Right kidney (tissue), 9 donors: ENCODE data around the gene SZT2.
A peak's percentile ranks its signal among the peaks of the same experiment; 100 is the strongest.

ENCODE experiments used
- DNase-seq: peaks from one replicate; pipeline ENCODE4 v3.0.0-alpha.2; 2016
- long read RNA-seq, 8 donors: transcript quantifications; one replicate each; lab custom pipeline, GENCODE V29; 2026

Gene SZT2
- long read RNA-seq, donor 1, full-length matches to known transcripts: 2 of 83 reads
- long read RNA-seq, donor 1, partial matches to known transcripts: 39 of 83 reads
- long read RNA-seq, donor 1, other reads (novel, unspliced or antisense): 42 of 83 reads
- long read RNA-seq, donor 2, partial matches to known transcripts: 32 of 56 reads
- long read RNA-seq, donor 2, other reads (novel, unspliced or antisense): 23 of 56 reads
- long read RNA-seq, donor 3, partial matches to known transcripts: 18 of 29 reads
- long read RNA-seq, donor 3, other reads (novel, unspliced or antisense): 11 of 29 reads
- long read RNA-seq, donor 4, partial matches to known transcripts: 10 of 44 reads
- long read RNA-seq, donor 4, other reads (novel, unspliced or antisense): 32 of 44 reads
- long read RNA-seq, donor 5, partial matches to known transcripts: 54 of 115 reads
- long read RNA-seq, donor 5, other reads (novel, unspliced or antisense): 61 of 115 reads
- long read RNA-seq, donor 6: 0 reads
- long read RNA-seq, donor 7, partial matches to known transcripts: 48 of 119 reads
- long read RNA-seq, donor 7, other reads (novel, unspliced or antisense): 71 of 119 reads
- long read RNA-seq, donor 8: 0 reads

DNA sequence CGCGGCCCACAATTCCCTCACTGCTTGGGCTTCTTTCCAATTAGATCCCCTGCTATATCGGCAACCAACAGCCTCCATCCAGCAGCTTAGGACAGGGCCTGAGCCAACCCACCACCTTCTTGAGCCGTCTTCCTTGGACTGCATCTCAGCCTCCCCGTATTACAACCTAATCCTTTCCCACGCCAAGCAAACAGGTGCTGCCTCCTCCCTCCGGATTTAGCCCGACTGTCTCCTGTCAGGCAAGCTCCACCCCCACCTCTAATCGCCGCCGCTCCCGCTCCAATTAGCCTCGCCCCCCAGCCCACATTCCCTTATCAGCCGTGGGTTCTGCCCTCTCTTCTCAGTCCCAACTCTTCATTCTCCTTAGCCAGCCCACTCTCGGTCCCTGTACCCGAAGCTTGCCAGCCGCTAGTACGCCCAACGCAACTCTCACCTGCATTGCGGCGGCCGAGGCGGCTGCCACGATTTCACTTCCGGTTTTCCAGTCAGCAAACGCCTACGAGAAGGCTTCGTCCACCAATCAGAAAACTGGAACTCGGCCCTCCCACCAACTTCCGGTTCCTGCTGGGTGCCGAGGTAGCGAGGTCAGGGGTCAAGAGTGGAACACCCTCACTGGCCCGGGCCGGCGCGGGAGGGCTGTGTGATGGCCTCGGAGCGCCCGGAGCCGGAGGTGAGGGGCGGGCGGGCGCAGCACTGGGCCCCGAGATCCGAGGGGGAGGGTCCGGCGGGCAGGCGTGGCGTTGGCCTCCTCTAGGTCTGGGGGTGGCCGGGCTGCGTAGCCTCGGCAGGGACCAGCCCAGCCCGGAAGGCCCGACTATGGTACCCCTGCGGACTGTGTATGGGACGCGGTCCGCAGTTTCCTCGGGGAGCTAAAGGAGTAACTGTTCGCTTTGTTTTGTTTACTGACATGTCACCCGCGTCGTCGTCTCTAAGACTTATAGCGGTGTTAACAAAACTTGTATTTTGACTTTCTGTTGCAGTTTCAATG, at the start of gene SZT2, which contains the start of gene MED8:
Gene SZT2, plus strand, starts transcription at position 574 of the 988 bp plus-strand sequence. Its CDS starts 70 bp downstream, at position 644.
Gene MED8, minus strand, starts transcription at position 475 of the 988 bp plus-strand sequence. Its CDS starts 36 bp downstream, at position 439.
- peak; percentile 95 for DNase-seq

DNA sequence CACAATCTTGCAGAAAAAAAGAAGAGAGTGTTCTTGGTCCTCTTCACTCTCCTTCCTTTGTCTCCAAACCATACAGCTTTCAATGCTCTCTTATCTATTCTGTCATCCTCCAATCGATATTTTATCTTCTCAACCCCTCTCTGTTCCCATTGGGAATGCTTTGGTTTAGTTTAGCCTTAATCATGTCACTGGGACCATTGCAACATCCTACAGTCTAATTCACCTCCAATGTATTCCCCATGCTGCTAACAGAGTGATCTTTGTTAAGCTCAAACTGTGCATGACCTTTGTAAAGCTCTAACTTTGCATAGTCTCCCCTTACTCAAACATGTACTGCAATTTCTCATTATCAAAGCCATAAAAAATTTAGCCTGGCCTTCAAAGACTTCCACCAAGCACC, 49.1 kb upstream of the SZT2 start:
- no peak for DNase-seq

DNA sequence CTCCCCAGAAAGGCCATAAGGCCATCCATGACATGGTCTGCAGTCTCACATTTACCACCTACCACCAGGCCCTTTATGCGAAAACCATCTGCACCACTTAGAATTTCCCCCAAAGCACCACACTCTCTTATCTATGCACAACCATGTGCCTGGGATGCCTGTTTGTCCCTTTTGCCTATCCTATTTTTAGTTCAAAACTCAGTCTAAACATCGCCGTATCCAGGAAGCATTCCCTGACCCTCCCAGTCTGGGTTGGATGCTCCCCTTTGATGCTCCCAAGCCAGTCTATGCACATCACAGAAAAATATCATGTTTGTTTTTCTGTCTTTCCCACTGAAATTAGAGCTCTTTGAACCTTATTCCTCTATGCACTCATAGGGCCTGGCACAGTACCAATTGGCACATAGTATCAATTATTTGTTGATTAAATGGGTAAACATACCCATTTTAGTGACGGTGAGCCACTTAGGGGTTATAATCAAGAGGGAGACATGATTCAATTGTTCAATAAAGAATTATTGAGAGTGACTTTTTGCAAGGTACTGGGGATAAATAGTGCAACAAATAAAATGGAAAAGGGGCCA, 45.3 kb upstream of the SZT2 start:
- no peak for DNase-seq

DNA sequence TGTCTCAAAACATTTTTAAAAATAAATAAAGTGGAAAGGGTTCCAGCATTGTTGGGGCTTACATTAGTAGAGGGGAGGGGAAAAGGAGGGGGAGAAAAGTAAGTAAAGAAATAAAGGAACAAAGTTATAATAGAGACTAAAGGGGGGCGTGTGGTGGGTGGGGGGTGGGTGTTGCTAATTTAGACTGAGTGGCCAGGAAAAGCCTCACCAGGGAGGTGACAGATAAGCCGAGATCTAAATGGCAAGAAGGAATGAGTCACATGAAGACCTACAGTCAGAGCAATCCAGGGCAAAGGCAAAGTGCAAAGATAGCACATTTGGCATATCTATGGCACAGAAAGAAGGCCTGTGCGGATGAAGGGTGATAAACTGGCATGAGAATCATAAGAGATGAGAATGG, 44.6 kb upstream of the SZT2 start:
- no peak for DNase-seq

DNA sequence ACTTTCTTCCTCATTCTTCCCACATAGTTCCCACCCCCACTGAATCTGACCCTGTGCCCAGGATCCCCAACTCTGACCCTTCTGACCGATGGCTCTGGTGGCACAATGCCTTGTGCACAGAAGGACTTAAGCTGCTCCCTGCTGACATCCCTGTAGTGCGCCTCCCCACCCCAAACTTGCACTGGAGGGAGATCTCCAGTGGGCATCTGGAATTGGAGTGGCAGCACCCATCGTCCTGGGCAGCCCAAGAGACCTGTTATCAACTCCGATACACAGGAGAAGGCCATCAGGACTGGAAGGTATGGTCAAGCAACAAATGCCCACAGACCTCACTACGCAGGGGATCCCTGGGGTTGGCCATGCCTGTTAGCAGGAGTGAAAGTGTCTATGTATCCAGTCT, 43.1 kb upstream of the SZT2 start:
- DNase-seq: no peak

DNA sequence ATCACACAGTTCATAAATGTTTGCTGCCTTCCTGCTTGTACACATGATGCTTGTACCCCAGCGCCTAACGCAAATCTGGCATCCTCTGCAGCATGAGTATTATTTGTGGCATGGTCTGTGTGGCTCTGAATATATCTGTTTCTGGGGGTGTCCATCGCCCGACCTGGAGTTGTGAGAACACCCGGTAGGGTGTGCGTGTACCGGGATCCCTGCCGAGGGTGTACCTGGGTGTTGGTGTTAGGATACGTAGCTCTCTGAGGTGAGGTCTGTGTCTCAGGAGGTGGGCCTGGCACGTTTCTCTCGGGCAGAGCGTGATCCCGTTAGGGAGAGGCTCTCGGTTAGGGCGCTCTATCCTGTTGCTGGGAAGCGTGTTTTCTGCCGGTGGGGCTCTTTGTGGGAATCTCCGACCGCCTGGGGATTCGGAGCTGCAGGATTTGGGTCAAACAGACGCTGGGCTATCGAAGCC, 41.3 kb upstream of the SZT2 start:
- no peak for DNase-seq

DNA sequence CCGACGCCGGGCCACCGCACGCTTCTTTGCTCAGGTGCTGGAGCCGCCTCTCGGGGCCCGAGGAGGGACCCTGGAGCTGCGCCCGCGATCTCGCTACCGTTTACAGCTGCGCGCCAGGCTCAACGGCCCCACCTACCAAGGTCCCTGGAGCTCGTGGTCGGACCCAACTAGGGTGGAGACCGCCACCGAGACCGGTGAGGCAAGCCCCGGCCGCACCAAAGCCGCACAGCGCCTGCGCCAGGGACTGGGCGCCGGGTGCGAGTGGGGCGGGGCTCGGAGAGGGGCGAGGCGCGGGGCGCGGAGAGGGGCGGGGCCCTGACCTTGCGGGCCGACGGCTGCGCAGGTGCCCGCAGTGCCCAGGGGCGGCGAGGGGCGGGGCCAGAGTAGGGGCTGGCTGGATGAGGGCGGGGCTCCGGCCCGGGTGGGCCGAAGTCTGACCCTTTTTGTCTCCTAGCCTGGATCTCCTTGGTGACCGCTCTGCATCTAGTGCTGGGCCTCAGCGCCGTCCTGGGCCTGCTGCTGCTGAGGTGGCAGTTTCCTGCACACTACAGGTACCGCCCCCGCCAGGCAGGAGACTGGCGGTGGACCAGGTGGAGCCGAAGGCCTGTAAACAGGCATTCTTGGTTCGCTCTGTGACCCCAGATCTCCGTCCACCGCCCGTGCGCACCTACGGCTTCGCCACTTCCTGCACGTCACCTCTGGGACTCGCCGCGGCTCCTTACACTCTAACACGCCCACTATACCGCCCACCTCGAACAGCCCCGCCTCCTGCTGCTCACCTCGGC, 40.7 kb upstream of the SZT2 start:
- DNase-seq: peak; percentile 88

DNA sequence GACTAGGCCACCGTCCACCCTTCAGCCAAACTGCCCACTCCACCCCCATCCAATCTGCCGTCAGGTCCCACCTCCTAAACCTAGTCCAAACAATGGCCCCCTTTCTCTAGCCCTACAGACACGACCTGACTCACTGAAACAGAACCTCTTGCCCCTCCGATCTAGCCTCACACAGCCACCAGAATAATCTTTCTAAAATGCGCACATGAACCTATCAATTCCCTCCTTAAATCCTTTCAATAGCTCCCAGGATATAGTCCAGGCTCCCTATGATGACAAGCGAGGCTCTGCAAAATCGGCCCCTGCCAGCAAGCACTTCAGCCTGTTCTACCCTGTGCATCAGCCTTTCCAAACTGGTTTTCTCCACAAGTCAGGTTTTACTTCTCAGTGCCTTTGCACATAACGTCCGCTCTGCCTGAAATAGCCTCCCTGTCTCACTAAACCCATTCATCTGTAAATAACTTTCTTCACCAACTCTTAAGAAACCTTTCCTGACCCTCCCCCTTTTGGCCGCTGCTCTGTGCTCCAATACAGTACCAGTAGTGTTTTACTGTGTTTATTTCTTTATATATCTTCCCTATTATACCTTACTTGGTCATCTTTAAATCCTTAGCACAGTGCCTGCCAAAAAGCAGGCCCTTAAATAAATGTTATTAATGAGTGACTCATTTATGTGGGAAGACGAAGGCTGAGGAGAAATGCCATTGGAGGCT, 39.9 kb upstream of the SZT2 start:
- no peak for DNase-seq

DNA sequence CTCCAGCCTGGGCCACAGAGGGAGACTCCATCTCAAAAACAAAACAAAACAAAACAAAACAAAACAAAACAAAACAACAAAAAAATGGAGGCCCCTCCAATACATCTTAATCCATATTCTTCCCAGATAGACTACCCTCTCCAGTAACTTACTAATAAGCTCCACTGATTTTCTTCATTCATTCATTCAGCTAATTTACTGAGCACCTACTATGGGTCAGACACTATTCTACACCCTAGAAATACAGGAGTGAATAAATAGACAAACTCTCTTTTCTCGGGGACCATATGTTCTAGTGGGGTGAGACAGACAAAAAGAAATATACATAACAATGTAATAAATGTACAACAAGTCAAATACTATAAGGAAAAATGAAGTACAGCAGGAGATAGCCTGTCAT, 38.7 kb upstream of the SZT2 start:
- no peak for DNase-seq

DNA sequence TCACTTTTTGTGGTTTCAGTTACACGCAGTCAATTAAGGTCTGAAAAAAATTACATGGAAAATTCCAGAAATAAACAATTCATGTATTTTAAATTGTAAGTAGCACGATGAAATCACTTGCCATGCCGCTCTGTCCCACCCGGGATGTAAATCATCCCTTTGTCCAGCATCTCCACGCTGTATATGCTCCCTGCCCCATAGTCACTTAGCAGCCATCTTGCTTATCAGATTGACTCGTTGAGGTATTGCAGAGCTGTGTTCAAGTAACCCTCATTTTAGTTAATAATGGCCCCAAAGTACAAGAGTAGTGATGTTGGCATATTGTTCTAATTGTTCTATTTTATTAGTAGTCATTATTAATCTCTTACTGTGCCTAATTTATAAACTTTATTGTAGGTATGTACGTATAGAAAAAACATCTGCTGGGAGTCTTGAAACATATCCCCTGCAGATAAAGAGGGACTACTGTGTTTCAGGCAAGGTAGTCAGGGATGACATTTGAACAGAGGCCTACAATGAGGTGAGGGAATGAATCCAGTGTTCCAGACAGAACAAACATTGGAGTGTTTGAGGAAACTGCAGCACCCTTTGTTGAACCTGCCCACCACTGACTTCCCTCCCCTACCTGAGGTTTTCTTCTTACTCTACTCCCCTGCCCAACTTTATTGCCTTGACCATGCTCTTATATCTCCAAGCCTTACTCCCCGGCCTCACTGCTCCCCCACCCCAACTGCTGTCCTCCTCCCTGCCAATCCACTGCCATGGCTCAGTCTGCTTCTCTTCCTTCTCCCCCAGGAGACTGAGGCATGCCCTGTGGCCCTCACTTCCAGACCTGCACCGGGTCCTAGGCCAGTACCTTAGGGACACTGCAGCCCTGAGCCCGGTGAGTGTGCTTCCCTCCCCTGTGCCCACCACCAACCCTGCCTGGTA, 38.0 kb upstream of the SZT2 start:
- DNase-seq: no peak

DNA sequence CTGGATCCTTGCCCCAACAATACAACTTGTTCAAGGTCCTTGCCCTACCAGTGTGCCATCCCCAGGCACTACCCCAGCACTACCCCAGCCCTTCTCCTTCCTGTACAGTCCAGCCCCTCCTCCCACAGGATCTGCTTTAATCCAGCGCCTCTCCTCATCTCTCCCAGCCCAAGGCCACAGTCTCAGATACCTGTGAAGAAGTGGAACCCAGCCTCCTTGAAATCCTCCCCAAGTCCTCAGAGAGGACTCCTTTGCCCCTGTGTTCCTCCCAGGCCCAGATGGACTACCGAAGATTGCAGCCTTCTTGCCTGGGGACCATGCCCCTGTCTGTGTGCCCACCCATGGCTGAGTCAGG, 37.4 kb upstream of the SZT2 start:
- DNase-seq: no peak

DNA sequence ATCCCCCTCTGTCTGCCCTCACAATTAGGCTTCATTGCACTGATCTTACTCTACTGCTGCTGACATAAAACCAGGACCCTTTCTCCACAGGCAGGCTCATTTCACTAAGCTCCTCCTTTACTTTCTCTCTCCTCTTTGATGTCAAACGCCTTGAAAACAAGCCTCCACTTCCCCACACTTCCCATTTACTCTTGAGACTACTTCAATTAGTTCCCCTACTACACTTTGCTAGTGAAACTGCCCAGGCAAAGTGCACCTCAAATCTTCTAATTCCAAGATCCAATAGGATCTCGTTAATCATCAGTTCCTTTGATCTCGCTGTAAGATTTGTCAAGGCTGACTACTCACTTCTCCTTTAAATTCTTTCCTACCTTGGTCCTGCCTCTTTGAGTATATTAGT, 36.8 kb upstream of the SZT2 start:
- DNase-seq: no peak

DNA sequence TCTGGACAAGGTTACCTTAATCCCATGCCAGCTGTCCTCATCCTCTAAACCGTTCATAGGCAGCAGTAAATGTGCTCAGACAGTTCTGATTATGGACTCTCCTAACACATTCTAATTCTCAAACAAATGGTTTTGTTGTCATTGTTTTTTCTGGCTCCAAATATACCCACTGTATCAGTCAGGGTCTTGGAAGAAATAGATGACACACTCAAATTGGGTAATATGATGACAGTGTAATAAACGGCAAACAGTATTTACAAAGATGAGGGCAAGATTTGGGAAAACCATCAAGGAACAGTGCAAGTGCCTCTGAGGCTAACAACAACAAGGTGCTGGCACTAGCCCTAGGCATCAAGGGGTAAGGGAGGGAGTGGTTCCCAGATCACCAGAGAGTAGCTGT, 35.2 kb upstream of the SZT2 start:
- no peak for DNase-seq

DNA sequence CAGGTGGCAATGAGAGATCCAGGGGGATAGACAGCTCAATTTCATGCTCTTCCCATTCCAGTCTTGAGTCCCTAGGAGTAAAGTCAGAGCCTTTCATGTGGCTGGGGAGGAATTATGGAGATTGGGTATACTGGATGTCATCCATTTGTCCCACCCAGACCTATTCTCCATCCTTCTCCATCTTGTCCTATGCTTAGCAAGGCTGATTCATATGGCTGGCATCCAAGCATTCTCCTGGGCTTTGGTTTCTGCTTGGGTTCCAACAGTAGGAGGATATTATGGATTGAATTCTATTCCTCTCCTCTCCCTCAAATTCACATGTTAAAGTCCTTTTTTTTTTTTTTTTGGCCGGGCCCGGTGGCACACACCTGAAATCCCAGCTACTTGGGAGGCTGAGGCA, 34.8 kb upstream of the SZT2 start:
- DNase-seq: no peak

DNA sequence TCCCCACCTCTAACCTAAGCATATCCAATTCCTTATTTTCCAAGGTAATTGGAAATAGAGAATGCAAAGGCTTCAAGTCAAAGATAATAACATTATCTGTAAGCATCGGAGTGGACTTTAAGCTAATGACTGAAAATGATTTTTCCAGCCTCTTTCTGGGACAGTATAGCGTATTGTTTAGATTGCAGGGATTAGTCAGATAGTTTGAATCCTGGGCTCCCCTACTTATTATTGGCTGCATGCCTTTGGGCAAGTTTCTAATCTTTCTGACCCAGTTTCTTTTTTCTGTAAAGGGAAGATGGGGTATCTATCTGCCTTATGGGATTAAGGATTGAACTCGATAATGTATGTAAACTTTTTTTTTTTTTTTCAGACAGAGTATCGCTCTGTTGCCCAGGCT, 32.4 kb upstream of the SZT2 start:
- no peak for DNase-seq

DNA sequence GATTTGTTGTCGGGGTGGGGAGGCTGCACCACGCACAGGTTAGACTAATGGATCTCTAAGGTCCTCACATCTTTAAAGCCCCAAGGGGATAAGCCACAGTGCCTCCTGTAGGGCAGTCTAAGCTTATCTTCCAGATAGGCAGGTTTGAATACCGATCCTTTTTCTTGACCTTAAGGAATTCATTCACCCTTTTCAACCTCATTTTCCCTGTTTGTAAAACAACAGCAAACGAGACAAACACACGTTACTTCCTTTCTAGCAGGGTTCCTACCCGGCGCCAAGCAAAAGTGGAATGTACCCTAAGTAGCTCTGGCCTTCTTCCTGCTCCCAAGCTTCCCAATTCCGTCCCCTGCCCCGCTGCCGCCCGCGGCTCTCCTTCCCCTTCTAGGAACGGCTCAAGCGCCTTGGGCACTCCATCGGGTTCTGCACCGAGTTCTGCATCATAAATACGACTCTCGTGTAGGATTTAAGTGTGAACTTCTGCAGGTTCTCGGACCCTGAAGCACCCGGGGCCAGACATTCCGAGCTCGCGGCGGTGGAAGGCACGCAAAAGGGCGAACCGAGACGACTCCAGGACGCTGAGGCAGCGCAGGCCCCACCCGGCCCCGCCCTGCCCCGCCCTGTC, 31.5 kb upstream of the SZT2 start:
- DNase-seq: peak; percentile 71

DNA sequence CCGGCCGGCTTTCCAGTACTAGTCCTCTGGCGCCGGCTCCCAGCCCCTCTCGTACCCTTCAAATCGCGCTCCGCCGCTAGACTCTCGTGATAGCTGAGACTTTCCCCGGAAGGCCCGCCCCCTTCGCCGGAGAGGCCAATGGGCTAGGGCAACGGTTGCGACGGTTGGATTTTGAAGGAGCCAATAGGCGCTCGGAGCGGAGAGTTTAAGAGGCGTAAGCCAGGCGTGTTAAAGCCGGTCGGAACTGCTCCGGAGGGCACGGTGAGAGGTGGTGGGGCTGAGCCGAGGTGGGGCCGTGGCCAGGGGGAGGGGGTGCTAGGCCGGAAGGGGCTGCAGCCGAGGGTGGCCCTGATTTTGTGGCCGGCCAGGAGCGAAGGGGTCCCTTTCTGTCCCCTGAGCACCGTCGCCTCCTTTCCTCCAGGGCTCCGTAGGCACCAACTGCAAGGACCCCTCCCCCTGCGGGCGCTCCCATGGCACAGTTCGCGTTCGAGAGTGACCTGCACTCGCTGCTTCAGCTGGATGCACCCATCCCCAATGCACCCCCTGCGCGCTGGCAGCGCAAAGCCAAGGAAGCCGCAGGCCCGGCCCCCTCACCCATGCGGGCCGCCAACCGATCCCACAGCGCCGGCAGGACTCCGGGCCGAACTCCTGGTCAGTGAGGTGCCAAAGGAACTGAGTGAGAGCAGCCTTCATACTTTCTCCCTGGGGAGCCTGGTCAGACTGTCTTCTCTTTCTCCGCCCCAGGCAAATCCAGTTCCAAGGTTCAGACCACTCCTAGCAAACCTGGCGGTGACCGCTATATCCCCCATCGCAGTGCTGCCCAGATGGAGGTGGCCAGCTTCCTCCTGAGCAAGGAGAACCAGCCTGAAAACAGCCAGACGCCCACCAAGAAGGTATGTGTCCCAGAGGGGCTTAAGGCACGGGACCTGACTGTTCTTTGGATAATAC, 30.7 kb upstream of the SZT2 start, which contains the start of gene CDC20:
Gene CDC20, plus strand, starts transcription at position 236 of the 948 bp plus-strand sequence. Its CDS starts 235 bp downstream, at position 471.
- DNase-seq: peak; percentile 71

DNA sequence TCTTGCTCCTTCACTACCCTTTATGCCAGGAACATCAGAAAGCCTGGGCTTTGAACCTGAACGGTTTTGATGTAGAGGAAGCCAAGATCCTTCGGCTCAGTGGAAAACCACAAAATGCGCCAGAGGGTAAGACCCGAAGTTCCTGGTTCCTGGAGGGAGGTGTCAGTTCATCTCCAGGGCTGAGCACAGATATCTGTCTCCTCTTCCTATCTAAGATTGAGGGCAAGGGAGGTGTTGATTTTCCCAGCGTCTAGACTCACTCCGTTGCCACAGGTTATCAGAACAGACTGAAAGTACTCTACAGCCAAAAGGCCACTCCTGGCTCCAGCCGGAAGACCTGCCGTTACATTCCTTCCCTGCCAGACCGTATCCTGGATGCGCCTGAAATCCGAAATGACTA, 30.0 kb upstream of the SZT2 start:
- no peak for DNase-seq
